Measurements from ENCODE around the gene TUSC7. TPM values are rescaled to one million over a fixed set of nuclear protein-coding genes. Genes with fewer than 3 reads are reported as not detected.

The TUSC7 gene
- total RNA-seq, 1 donor from 2014 or later: not detected

GRCh38 chr3:116669576-116669975 lies 40.0 kb upstream of the TUSC7 start:
- H3K27ac Mint-ChIP-seq (ENCODE audit: unreplicated experiment): no peak overlapping the region
- no peak for DNase-seq (ENCODE audit: low spot score)
- H3K36me3 Mint-ChIP-seq (ENCODE audit: low read depth, unreplicated experiment): no peaks in the 10 kb centered on the region
- H3K9me3 Mint-ChIP-seq (ENCODE audit: unreplicated experiment): no peaks in the 10 kb centered on the region
- peaks cover 5% of the 10 kb centered on the region for H3K4me1 Mint-ChIP-seq (ENCODE audit: unreplicated experiment)
- H3K4me3 Mint-ChIP-seq (ENCODE audit: unreplicated experiment): no peak overlapping the region
- peaks cover 2% of the 10 kb centered on the region for H3K27me3 Mint-ChIP-seq (ENCODE audit: unreplicated experiment)
- TF ChIP-seq CTCF (IDR thresholded peaks at IDR 0.05; ENCODE audit: unreplicated experiment): no peak

- TF ChIP-seq CTCF (IDR thresholded peaks at IDR 0.05; ENCODE audit: unreplicated experiment): no peak
- H3K4me3 Mint-ChIP-seq (ENCODE audit: unreplicated experiment): no peak overlapping the region
Observed at GRCh38 chr3:116671151-116671550, 38.4 kb upstream of the TUSC7 start.

GRCh38 chr3:116678853-116679252 lies 30.7 kb upstream of the TUSC7 start:
- Mint-ChIP-seq H3K4me1 (ENCODE audit: unreplicated experiment) (no peaks in the 10 kb centered on the region), H3K27me3 (ENCODE audit: unreplicated experiment) (no peaks in the 10 kb centered on the region), H3K9me3 (ENCODE audit: unreplicated experiment) (no peaks in the 10 kb centered on the region), H3K4me3 (ENCODE audit: unreplicated experiment) (no peak overlapping the region), H3K36me3 (ENCODE audit: low read depth, unreplicated experiment) (no peaks in the 10 kb centered on the region), H3K27ac (ENCODE audit: unreplicated experiment) (no peak overlapping the region)
- DNase-seq (ENCODE audit: low spot score): no peak
- TF ChIP-seq CTCF (IDR thresholded peaks at IDR 0.05; ENCODE audit: unreplicated experiment): no peak

More at GRCh38 chr3:116671151-116671550, 38.4 kb upstream of the TUSC7 start:
- H3K27ac Mint-ChIP-seq (ENCODE audit: unreplicated experiment): no peak overlapping the region
- peaks cover 2% of the 10 kb centered on the region for H3K27me3 Mint-ChIP-seq (ENCODE audit: unreplicated experiment)
- H3K36me3 Mint-ChIP-seq (ENCODE audit: low read depth, unreplicated experiment): no peaks in the 10 kb centered on the region
- no peak for DNase-seq (ENCODE audit: low spot score)
- peaks cover 5% of the 10 kb centered on the region for H3K4me1 Mint-ChIP-seq (ENCODE audit: unreplicated experiment)
- H3K9me3 Mint-ChIP-seq (ENCODE audit: unreplicated experiment): no peaks in the 10 kb centered on the region

GRCh38 chr3:116691041-116691440 lies 18.5 kb upstream of the TUSC7 start:
- no peaks in the 10 kb centered on the region for H3K4me1 Mint-ChIP-seq (ENCODE audit: unreplicated experiment)
- H3K27me3 Mint-ChIP-seq (ENCODE audit: unreplicated experiment): peaks cover 1% of the 10 kb centered on the region
- no peak overlapping the region for H3K4me3 Mint-ChIP-seq (ENCODE audit: unreplicated experiment)
- no peak overlapping the region for H3K27ac Mint-ChIP-seq (ENCODE audit: unreplicated experiment)
- no peaks in the 10 kb centered on the region for H3K36me3 Mint-ChIP-seq (ENCODE audit: low read depth, unreplicated experiment)
- no peak for DNase-seq (ENCODE audit: low spot score)
- H3K9me3 Mint-ChIP-seq (ENCODE audit: unreplicated experiment): no peaks in the 10 kb centered on the region
- no peak for TF ChIP-seq CTCF (IDR thresholded peaks at IDR 0.05; ENCODE audit: unreplicated experiment)

GRCh38 chr3:116701070-116701469 lies 8.5 kb upstream of the TUSC7 start:
- Mint-ChIP-seq H3K4me1 (ENCODE audit: unreplicated experiment) (peaks cover 2% of the 10 kb centered on the region), H3K36me3 (ENCODE audit: low read depth, unreplicated experiment) (no peaks in the 10 kb centered on the region), H3K4me3 (ENCODE audit: unreplicated experiment) (no peak overlapping the region), H3K27ac (ENCODE audit: unreplicated experiment) (no peak overlapping the region), H3K9me3 (ENCODE audit: unreplicated experiment) (no peaks in the 10 kb centered on the region), H3K27me3 (ENCODE audit: unreplicated experiment) (peaks cover 1% of the 10 kb centered on the region)
- TF ChIP-seq CTCF (IDR thresholded peaks at IDR 0.05; ENCODE audit: unreplicated experiment): no peak
- no peak for DNase-seq (ENCODE audit: low spot score)
